Central memory CD8-positive, alpha-beta T cell (primary cell): Measurements from ENCODE around the gene NUP93.
A peak's percentile ranks its signal among the peaks of the same experiment; 100 is the strongest.

Source experiments
- ATAC-seq: fragments of 150-1000 bp; cut with Tn5 transposase; replicated peaks from 2 replicates; pipeline ENCODE4 v1.10.0; 2022; ENCODE audit warnings: mild to moderate bottlenecking, moderate FRiP score, moderate number of reproducible peaks; ENCODE audit not compliant: poor library complexity, severe bottlenecking; ENCODE audit errors: extremely low read depth
- DNase-seq, 2 donors: peaks; one replicate each; pipeline ENCODE4 v3.0.0; 2021; ENCODE audit warnings: low spot score in 2 of 2
- H3K27ac Mint-ChIP-seq: one replicate; pipeline ENCODE4 v1.8.0; 2022; ENCODE audit warnings: low read depth, mild to moderate bottlenecking, moderate library complexity, mixed read lengths
- H3K27me3 Mint-ChIP-seq: one replicate; pipeline ENCODE4 v1.8.0; 2022; ENCODE audit warnings: mixed read lengths
- H3K36me3 Mint-ChIP-seq: one replicate; pipeline ENCODE4 v1.8.0; 2022; ENCODE audit warnings: mild to moderate bottlenecking, moderate library complexity, mixed read lengths; ENCODE audit not compliant: insufficient read depth
- H3K4me1 Mint-ChIP-seq: one replicate; pipeline ENCODE4 v1.8.0; 2022; ENCODE audit warnings: mixed read lengths
- H3K4me3 Mint-ChIP-seq: one replicate; pipeline ENCODE4 v1.8.0; 2022; ENCODE audit warnings: mild to moderate bottlenecking, moderate library complexity, mixed read lengths
- H3K9me3 Mint-ChIP-seq: one replicate; pipeline ENCODE4 v1.8.0; 2022; ENCODE audit warnings: mixed read lengths

The NUP93 gene

GRCh38 chr16:56855946-56856345 is 126.0 kb downstream of the NUP93 start:
- Mint-ChIP-seq H3K4me1 (peaks cover 27% of the 10 kb centered on the region), H3K27me3 (no peaks in the 10 kb centered on the region), H3K27ac (no peak overlapping the region), H3K9me3 (no peaks in the 10 kb centered on the region), H3K4me3 (no peak overlapping the region), H3K36me3 (no peaks in the 10 kb centered on the region)
- ATAC-seq (no peak), DNase-seq (no peak)

- no peak for ATAC-seq
- no peaks in the 10 kb centered on the region for H3K27me3 Mint-ChIP-seq
Measured at GRCh38 chr16:56856876-56857447, 127.0 kb downstream of the NUP93 start.

GRCh38 chr16:56858374-56858773 is 128.4 kb downstream of the NUP93 start:
- H3K36me3 Mint-ChIP-seq, result peaks cover 1% of the 10 kb centered on the region
- H3K4me3 Mint-ChIP-seq, result no peak overlapping the region
- DNase-seq, result no peak
- H3K9me3 Mint-ChIP-seq, result no peaks in the 10 kb centered on the region
- no peak for ATAC-seq
- H3K27me3 Mint-ChIP-seq, result no peaks in the 10 kb centered on the region
- no peak overlapping the region for H3K27ac Mint-ChIP-seq
- peaks cover 52% of the 10 kb centered on the region for H3K4me1 Mint-ChIP-seq

More at GRCh38 chr16:56856876-56857447, 127.0 kb downstream of the NUP93 start:
- Mint-ChIP-seq H3K27ac (no peak overlapping the region), H3K4me1 (peaks cover 37% of the 10 kb centered on the region), H3K4me3 (no peak overlapping the region), H3K9me3 (no peaks in the 10 kb centered on the region), H3K36me3 (no peaks in the 10 kb centered on the region)
- no peak for DNase-seq

- Mint-ChIP-seq H3K27ac (peak overlapping the region; percentile 94), H3K4me3 (no peak overlapping the region), H3K4me1 (peaks cover 58% of the 10 kb centered on the region), H3K27me3 (no peaks in the 10 kb centered on the region), H3K36me3 (peaks cover 1% of the 10 kb centered on the region), H3K9me3 (no peaks in the 10 kb centered on the region)
- DNase-seq (no peak), ATAC-seq (no peak)
Measured at GRCh38 chr16:56859636-56860035, 129.7 kb downstream of the NUP93 start.

GRCh38 chr16:56860226-56861020 is 130.5 kb downstream of the NUP93 start:
- ATAC-seq, result peak; percentile 87
- H3K4me1 Mint-ChIP-seq, result peaks cover 64% of the 10 kb centered on the region

GRCh38 chr16:56861092-56861610 is 131.2 kb downstream of the NUP93 start:
- Mint-ChIP-seq H3K4me3 (peak overlapping the region; percentile 68), H3K36me3 (peaks cover 1% of the 10 kb centered on the region), H3K9me3 (no peaks in the 10 kb centered on the region), H3K27me3 (no peaks in the 10 kb centered on the region), H3K4me1 (peaks cover 61% of the 10 kb centered on the region), H3K27ac (peak overlapping the region; percentile 94)
- DNase-seq (no peak), ATAC-seq (peak; percentile 5)

More at GRCh38 chr16:56860226-56861020, 130.5 kb downstream of the NUP93 start:
- DNase-seq, result peak in 1 of 2 donors; percentile 53
- peak overlapping the region; percentile 94 for H3K27ac Mint-ChIP-seq
- no peaks in the 10 kb centered on the region for H3K27me3 Mint-ChIP-seq
- no peaks in the 10 kb centered on the region for H3K9me3 Mint-ChIP-seq
- peak overlapping the region; percentile 68 for H3K4me3 Mint-ChIP-seq
- H3K36me3 Mint-ChIP-seq, result peaks cover 1% of the 10 kb centered on the region

GRCh38 chr16:56861756-56862155 is 131.8 kb downstream of the NUP93 start:
- peaks cover 1% of the 10 kb centered on the region for H3K36me3 Mint-ChIP-seq
- no peaks in the 10 kb centered on the region for H3K9me3 Mint-ChIP-seq
- H3K4me1 Mint-ChIP-seq, result peaks cover 61% of the 10 kb centered on the region
- no peak for ATAC-seq
- no peak for DNase-seq
- peak overlapping the region; percentile 94 for H3K27ac Mint-ChIP-seq
- H3K4me3 Mint-ChIP-seq, result no peak overlapping the region
- no peaks in the 10 kb centered on the region for H3K27me3 Mint-ChIP-seq

GRCh38 chr16:56862776-56863175 is 132.8 kb downstream of the NUP93 start:
- Mint-ChIP-seq H3K9me3 (no peaks in the 10 kb centered on the region), H3K4me1 (peaks cover 68% of the 10 kb centered on the region), H3K27me3 (no peaks in the 10 kb centered on the region), H3K4me3 (peak overlapping the region; percentile 46), H3K27ac (peak overlapping the region; percentile 94), H3K36me3 (peaks cover 1% of the 10 kb centered on the region)
- ATAC-seq (no peak), DNase-seq (no peak)

GRCh38 chr16:56864960-56865359 is 135.0 kb downstream of the NUP93 start, which contains the start of gene SLC12A3:
Gene SLC12A3, plus strand, starts transcription at chr16:56865207. Its CDS starts 29 bp downstream, at chr16:56865236.
- no peak within 1 kb of the TSS for H3K4me3 Mint-ChIP-seq
- H3K27me3 Mint-ChIP-seq, result no peaks in the 10 kb centered on the region
- DNase-seq (no peak), ATAC-seq (no peak)
- peaks cover 56% of the 10 kb centered on the region for H3K4me1 Mint-ChIP-seq
- peak within 1 kb of the TSS; percentile 25 for H3K27ac Mint-ChIP-seq
- H3K36me3 Mint-ChIP-seq, result peaks cover 1% of the 10 kb centered on the region
- H3K9me3 Mint-ChIP-seq, result no peaks in the 10 kb centered on the region

- DNase-seq (no peak), ATAC-seq (no peak)
- peak overlapping the region; percentile 25 for H3K27ac Mint-ChIP-seq
- peaks cover 1% of the 10 kb centered on the region for H3K36me3 Mint-ChIP-seq
- no peaks in the 10 kb centered on the region for H3K27me3 Mint-ChIP-seq
- no peak overlapping the region for H3K4me3 Mint-ChIP-seq
- peaks cover 50% of the 10 kb centered on the region for H3K4me1 Mint-ChIP-seq
- no peaks in the 10 kb centered on the region for H3K9me3 Mint-ChIP-seq
Measured at GRCh38 chr16:56865394-56866062, 135.6 kb downstream of the NUP93 start.

GRCh38 chr16:56866955-56867830 is 137.3 kb downstream of the NUP93 start:
- H3K27ac Mint-ChIP-seq, result no peak overlapping the region
- no peak overlapping the region for H3K4me3 Mint-ChIP-seq
- peaks cover 1% of the 10 kb centered on the region for H3K36me3 Mint-ChIP-seq
- DNase-seq (peak in 1 of 2 donors; percentile 24), ATAC-seq (no peak)
- no peaks in the 10 kb centered on the region for H3K27me3 Mint-ChIP-seq
- H3K9me3 Mint-ChIP-seq, result no peaks in the 10 kb centered on the region
- peaks cover 33% of the 10 kb centered on the region for H3K4me1 Mint-ChIP-seq

- H3K4me1 Mint-ChIP-seq, result peaks cover 23% of the 10 kb centered on the region
- DNase-seq, result no peak
Measured at GRCh38 chr16:56868175-56868574, 138.2 kb downstream of the NUP93 start.

More at GRCh38 chr16:56868175-56868574, 138.2 kb downstream of the NUP93 start:
- no peaks in the 10 kb centered on the region for H3K9me3 Mint-ChIP-seq
- H3K27me3 Mint-ChIP-seq, result no peaks in the 10 kb centered on the region
- no peak overlapping the region for H3K4me3 Mint-ChIP-seq
- no peak for ATAC-seq
- no peak overlapping the region for H3K27ac Mint-ChIP-seq
- no peaks in the 10 kb centered on the region for H3K36me3 Mint-ChIP-seq
